PC-9 (cell line): Measurements from ENCODE around the gene CXCL17. TPM values are rescaled to one million over a fixed set of nuclear protein-coding genes. Genes with fewer than 3 reads are reported as not detected.

ENCODE experiments used
- BruUV-seq: library from RNA; stranded (reverse); fragments of 400-500 nt; replicated peaks from 2 replicates; lab custom pipeline; 2021; lab: Mats Ljungman, UMichigan
- CTCF ChIA-PET: fragments of 300-600 bp; sonication (Branson Sonifier 250); formaldehyde crosslinking; loops from one replicate; lab custom pipeline; 2022; ENCODE audit warnings: antibody characterized with exemption; lab: Charles Lee
- POLR2A ChIA-PET: fragments of 300-600 bp; sonication (Branson Sonifier 250); formaldehyde crosslinking; loops from one replicate; lab custom pipeline; 2022; ENCODE audit warnings: antibody characterized with exemption; ENCODE audit not compliant: unreplicated experiment; lab: Charles Lee
- DNase-seq, 2 experiments: peaks; one replicate each; pipeline versions ENCODE4 v3.0.0 to v3.0.0-alpha.2; 2015 to 2022; ENCODE audit warnings: mixed read lengths in 1 of 2
- H2AFZ ChIP-seq: fragments of 200-600 bp; sonication (generic); 2 replicates; pipeline ENCODE4 v1.8.1; 2017; ENCODE audit warnings: antibody characterized with exemption
- H3F3A ChIP-seq: fragments of 200-600 bp; sonication (generic); 2 replicates; pipeline ENCODE4 v1.8.1; 2017; ENCODE audit warnings: antibody characterized with exemption, mild to moderate bottlenecking, low read depth; ENCODE audit not compliant: insufficient read depth
- H3K27ac ChIP-seq: fragments of 200-600 bp; sonication (generic); 2 replicates; pipeline ENCODE4 v1.6.1; 2016; ENCODE audit warnings: mixed run types
- H3K27me3 ChIP-seq: fragments of 200-600 bp; sonication (generic); 2 replicates; pipeline ENCODE4 v1.6.1; 2016; ENCODE audit warnings: low read depth, mixed run types; ENCODE audit not compliant: insufficient read depth
- H3K36me3 ChIP-seq: fragments of 200-600 bp; sonication (generic); 2 replicates; pipeline ENCODE4 v1.6.1; 2016; ENCODE audit warnings: low read depth, mixed run types
- H3K4me1 ChIP-seq: fragments of 200-600 bp; sonication (generic); replicated peaks from 2 replicates; pipeline ENCODE4 v1.6.1; 2016; ENCODE audit warnings: mixed run types; ENCODE audit not compliant: insufficient read depth
- H3K4me2 ChIP-seq: fragments of 200-600 bp; sonication (generic); 2 replicates; pipeline ENCODE4 v1.6.1; 2017; ENCODE audit warnings: mixed run types
- H3K4me3 ChIP-seq: fragments of 200-600 bp; sonication (generic); 2 replicates; pipeline ENCODE4 v1.6.1; 2016; ENCODE audit warnings: mixed run types
- H3K79me2 ChIP-seq: fragments of 200-600 bp; sonication (generic); 2 replicates; pipeline ENCODE4 v1.6.1; 2017; ENCODE audit warnings: low read depth, mixed run types
- H3K9me2 ChIP-seq: fragments of 200-600 bp; sonication (generic); 2 replicates; pipeline ENCODE4 v1.8.1; 2017; ENCODE audit warnings: mild to moderate bottlenecking; ENCODE audit not compliant: insufficient read depth
- H3K9me3 ChIP-seq: fragments of 200-600 bp; sonication (generic); 2 replicates; pipeline ENCODE4 v1.8.1; 2016; ENCODE audit warnings: low read depth; ENCODE audit not compliant: insufficient read depth
- H4K20me1 ChIP-seq: fragments of 200-600 bp; sonication (generic); 2 replicates; pipeline ENCODE4 v1.8.1; 2017; ENCODE audit not compliant: insufficient read depth
- CTCF ChIP-seq: fragments of 200-600 bp; sonication (generic); conservative IDR thresholded peaks from 2 replicates; pipeline ENCODE4 v1.6.1; 2017; ENCODE audit warnings: mixed run types, antibody characterized with exemption, mild to moderate bottlenecking, moderate library complexity
- EZH2 ChIP-seq: fragments of 200-600 bp; sonication (generic); IDR thresholded peaks from 2 replicates; pipeline ENCODE4 v1.8.0; 2017; ENCODE audit warnings: antibody characterized with exemption, low read depth
- intact Hi-C: fragments of 100-400 bp; cut with micrococcal nuclease; formaldehyde crosslinking; loops from one replicate; pipeline ENCODE4 v1.10.0; 2022; ENCODE audit not compliant: unreplicated experiment
- total RNA-seq: library from RNA; stranded (reverse); gene quantifications from 2 replicates; pipeline ENCODE4 v1.2.3, GENCODE V29; 2021

Gene CXCL17
- total RNA-seq, 1 experiment from 2014 or later, result 0.41 TPM

- CTCF ChIA-PET, result no interaction called here
Measured at GRCh38 chr19:42409477-42409876, 33.3 kb downstream of the CXCL17 start.

DNA sequence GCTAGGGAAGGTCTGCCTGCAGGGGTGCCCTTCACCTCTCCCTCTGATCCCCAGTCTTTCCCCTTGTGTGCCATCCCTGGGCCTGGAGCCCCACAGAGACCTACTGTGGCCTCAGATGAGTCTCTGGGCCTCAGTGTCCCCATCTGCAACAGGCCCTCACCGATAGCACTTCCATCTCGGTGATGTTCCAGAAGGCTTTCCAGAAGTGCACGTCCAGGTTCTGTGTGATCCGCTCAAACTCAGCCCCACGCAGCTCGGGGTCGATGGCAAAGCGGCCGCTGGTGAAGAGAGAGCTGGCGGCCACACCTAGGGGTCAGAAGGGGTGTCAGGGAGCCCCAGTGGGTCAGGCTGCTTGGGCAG is 35.0 kb downstream of the CXCL17 start:
- POLR2A ChIA-PET, result interaction anchor here (0.6 kb wide), 1 partner anchor 32 kb away, joined by 6 read pairs; no protein-coding TSS in a partner anchor
- CTCF ChIA-PET, result no interaction called here

More at GRCh38 chr19:42409477-42409876, 33.3 kb downstream of the CXCL17 start:
- TF ChIP-seq EZH2 (no peak), CTCF (no peak)
- Histone ChIP-seq H3K4me3 (no peak overlapping the region), H3K4me1 (peaks cover 33% of the 10 kb centered on the region), H3K36me3 (no peaks in the 10 kb centered on the region), H3K27ac (no peak overlapping the region), H3K79me2 (no peaks in the 10 kb centered on the region), H3K27me3 (no peaks in the 10 kb centered on the region), H3K4me2 (peak overlapping the region; percentile 14), H3K9me3 (no peaks in the 10 kb centered on the region), H2AFZ (no peak overlapping the region), H3F3A (peaks cover 4% of the 10 kb centered on the region; the same call in 1 of the 2 replicates), H4K20me1 (no peaks in the 10 kb centered on the region), H3K9me2 (no peaks in the 10 kb centered on the region)
- POLR2A ChIA-PET, result no interaction called here
- intact Hi-C loops, result no loop called here
- DNase-seq, result peak; percentile 27 to 46
- BruUV-seq, result no TSS peak

DNA sequence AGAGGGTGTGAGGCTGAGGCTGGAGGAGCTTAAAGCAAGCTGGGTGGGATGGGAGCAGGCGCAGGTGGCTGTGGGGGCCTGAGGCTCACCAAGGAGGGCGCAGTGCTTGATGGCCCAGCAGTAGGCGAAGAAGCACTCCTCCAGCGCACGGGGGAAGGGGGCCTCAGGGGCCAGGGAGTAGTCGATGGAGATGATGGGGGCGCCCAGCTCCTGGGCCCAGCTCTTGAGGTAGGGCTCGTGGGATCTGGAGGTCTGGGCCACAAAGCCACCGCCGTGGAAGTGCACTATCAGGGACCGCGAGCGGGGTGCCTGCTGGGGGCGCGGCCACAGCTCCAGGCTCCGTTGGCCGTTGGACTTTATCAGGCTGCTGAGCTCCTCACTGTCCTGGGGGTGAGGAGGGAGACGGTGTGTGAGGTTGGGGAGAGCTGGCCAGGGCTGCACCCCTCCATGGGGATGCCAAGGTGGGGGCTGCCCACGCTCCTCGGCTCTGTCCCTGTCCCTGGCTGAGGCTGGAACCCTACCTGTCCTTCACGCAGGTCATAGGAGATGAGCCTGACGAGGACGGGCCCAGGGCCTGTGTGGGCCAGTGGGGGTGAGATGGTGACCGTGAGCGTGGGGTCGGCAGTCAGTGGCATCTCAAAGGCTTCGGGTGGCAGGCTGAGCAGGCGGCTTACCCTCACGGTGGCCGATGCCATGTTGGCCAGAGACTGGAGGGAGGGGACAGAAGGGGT is 35.5 kb downstream of the CXCL17 start:
- no peaks in the 10 kb centered on the region for H3K9me3 ChIP-seq
- no peak overlapping the region for H3K4me3 ChIP-seq
- H3K79me2 ChIP-seq, result no peaks in the 10 kb centered on the region
- H2AFZ ChIP-seq, result no peak overlapping the region
- H3F3A ChIP-seq, result peaks cover 4% of the 10 kb centered on the region; the same call in 1 of the 2 replicates
- peaks cover 27% of the 10 kb centered on the region for H3K4me1 ChIP-seq
- H4K20me1 ChIP-seq, result no peaks in the 10 kb centered on the region
- intact Hi-C loops, result no loop called here
- no peak overlapping the region for H3K27ac ChIP-seq
- H3K27me3 ChIP-seq, result no peaks in the 10 kb centered on the region
- TF ChIP-seq CTCF (no peak), EZH2 (no peak)
- ChIA-PET CTCF (no interaction called here), POLR2A (no interaction called here)
- no peak for DNase-seq
- no peaks in the 10 kb centered on the region for H3K9me2 ChIP-seq
- H3K36me3 ChIP-seq, result no peaks in the 10 kb centered on the region
- no TSS peak for BruUV-seq
- no peak overlapping the region for H3K4me2 ChIP-seq

More for the DNA sequence above, 35.0 kb downstream of the CXCL17 start:
- no peak overlapping the region for H3K4me2 ChIP-seq
- H3K9me2 ChIP-seq, result no peaks in the 10 kb centered on the region
- H3K79me2 ChIP-seq, result no peaks in the 10 kb centered on the region
- intact Hi-C loops, result no loop called here
- peaks cover 32% of the 10 kb centered on the region for H3K4me1 ChIP-seq
- no peak overlapping the region for H2AFZ ChIP-seq
- BruUV-seq, result no TSS peak
- no peaks in the 10 kb centered on the region for H3K36me3 ChIP-seq
- no peaks in the 10 kb centered on the region for H4K20me1 ChIP-seq
- H3K9me3 ChIP-seq, result no peaks in the 10 kb centered on the region
- H3K27me3 ChIP-seq, result no peaks in the 10 kb centered on the region
- H3F3A ChIP-seq, result peaks cover 4% of the 10 kb centered on the region; the same call in 1 of the 2 replicates
- no peak for DNase-seq
- H3K27ac ChIP-seq, result no peak overlapping the region
- TF ChIP-seq CTCF, result no peak
- TF ChIP-seq EZH2, result no peak
- no peak overlapping the region for H3K4me3 ChIP-seq
